ENCODE results near the gene TMC2.

The TMC2 gene

GRCh38 chr20:2626853-2627541 lies 90.6 kb downstream of the TMC2 start:
- DNase-seq = no peak

- no peak for DNase-seq
Observed at GRCh38 chr20:2631228-2631627, 94.9 kb downstream of the TMC2 start.

DNA sequence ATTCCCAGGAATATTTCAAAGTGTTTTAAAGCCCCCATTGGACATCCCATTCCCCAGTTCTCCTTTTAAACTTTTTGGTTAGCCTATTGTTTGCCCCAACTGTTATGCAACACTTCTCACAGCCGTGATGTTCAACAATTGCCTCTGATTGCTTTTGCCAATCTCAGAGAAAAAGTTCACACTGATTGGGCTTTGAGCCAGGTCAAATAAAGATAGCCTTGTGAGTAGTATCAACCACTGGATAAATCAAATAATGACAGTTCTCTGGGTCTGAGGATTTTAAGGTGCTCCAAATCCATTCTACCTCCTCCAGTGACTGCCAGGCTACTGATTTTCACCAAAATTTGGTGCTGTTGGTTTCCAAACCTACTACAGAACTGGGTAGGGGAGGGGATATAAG lies 97.0 kb downstream of the TMC2 start:
- DNase-seq = no peak

DNA sequence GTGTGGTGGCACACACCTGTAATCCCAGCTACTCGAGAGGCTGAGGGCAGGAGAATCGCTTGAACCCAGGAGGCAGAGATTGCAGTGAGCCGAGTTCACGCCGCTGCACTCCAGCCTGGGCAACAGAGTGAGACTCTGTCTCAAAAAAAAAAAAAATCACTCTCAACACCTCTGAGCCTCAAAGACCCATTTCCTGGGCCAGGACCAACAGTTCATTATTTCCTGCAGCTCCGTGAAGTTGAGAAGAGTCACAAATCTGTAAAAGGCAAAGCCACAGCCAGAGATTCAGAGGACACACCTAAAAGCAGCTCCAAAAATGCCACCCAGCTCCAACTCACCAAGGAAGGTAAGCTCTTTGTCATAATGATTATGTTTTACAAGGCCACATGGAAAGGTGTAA lies 100.9 kb downstream of the TMC2 start:
- DNase-seq = no peak

DNA sequence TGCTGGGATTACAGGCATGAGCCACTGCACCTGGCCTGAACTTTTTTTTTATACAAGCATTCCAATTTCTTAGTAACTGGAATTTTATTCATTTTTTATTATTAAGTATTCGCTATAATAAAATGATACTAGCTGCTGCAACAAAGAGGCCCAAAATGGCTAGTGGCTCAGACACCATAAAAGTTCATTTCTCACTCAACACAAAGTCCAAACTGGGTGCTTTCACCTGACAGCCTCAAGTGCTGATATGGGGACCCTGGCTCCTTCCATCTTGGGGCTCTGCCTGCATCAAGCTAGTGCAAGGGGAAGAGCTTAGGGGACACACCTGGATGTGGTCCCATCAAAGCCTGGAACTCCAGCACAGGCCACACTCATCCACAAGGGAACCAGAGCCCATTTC lies 103.9 kb downstream of the TMC2 start:
- DNase-seq = no peak

- DNase-seq = no peak
Observed at GRCh38 chr20:2640899-2641298, 104.5 kb downstream of the TMC2 start.

DNA sequence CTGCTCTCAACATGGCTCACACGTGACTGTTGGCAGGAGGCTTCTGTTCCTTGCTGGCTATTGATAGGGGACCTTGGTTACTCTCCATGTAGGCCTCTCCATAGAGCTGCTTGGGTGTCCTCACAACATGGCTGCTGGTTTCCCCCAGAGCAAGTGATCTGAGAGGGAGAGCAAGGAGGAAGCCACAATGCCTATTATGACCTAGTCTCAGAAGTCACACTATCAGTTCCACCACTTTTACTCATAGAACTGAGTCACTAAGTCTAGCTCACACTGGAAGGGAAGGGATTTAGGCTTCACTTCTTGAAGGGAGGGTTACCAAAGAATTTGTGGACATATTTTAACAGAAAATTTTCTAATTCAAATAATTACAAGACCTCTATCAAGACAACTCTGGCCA lies 107.3 kb downstream of the TMC2 start:
- no peak for DNase-seq

- peak; percentile 78 for DNase-seq
Observed at GRCh38 chr20:2651772-2652723, 115.7 kb downstream of the TMC2 start, which contains the start of gene NOP56. Gene NOP56 (plus strand): TSS chr20:2652632. CDS start chr20:2652661, 29 bp downstream.

GRCh38 chr20:2652724-2653555 lies 116.6 kb downstream of the TMC2 start:
- no peak for DNase-seq

- no peak for DNase-seq
Observed at GRCh38 chr20:2653556-2654383, 117.4 kb downstream of the TMC2 start.

- DNase-seq = no peak
Observed at GRCh38 chr20:2654384-2654822, 118.0 kb downstream of the TMC2 start.

DNA sequence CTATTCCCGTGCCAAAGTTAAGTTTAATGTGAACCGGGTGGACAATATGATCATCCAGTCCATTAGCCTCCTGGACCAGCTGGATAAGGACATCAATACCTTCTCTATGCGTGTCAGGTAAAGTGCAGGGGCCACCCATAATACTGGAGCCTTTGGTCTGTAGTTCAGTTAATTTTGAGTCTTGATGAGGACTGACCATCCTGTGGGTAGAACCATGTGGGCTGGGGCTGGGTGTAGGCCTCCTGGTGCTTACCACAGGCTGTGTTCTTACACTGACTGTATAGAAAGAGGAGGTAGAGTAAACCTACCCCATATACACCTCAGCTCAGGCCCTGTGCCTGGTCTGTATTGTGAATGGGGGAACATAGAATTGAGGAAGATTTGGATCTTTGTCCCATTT lies 118.5 kb downstream of the TMC2 start:
- no peak for DNase-seq

DNA sequence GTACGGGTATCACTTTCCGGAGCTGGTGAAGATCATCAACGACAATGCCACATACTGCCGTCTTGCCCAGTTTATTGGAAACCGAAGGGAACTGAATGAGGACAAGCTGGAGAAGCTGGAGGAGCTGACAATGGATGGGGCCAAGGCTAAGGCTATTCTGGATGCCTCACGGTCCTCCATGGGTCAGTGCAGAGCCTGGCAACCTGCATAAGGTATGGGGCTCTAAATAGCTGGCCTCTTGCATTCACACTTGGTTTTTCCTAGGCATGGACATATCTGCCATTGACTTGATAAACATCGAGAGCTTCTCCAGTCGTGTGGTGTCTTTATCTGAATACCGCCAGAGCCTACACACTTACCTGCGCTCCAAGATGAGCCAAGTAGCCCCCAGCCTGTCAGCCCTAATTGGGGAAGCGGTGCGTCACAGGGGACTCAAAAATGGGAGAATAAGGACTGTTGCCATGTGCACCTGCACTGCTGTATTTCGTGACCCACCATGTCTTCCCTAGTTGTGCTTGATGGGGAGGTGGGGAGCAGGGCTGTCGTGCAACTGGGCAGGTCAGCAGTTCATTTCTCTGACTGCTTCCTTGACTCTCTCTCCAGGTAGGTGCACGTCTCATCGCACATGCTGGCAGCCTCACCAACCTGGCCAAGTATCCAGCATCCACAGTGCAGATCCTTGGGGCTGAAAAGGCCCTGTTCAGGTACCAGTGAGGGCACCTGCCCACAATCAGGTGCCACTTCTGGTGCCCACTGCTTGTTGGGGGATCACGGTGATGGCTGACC lies 119.2 kb downstream of the TMC2 start:
- no peak for DNase-seq

- DNase-seq = no peak
Observed at GRCh38 chr20:2656471-2657117, 120.2 kb downstream of the TMC2 start.

DNA sequence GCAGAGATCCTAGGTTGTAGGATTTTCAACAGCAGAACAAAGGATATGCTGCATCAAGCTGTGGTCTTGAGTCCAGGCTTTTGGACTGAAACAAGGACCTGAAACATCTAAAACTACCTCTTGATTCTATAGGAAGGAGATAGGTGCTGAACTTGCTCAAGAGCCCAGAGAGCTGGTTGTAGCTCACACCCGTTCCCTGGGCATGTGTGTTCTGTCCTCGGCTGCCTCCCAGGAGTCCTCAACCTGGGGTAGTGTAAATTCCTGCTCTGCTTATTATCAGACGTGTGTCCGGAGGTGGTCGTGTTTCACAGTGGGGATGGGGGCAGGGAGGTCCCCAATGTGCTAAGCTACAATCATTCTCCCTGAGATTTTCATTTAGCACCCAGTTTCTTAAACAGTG lies 120.9 kb downstream of the TMC2 start:
- no peak for DNase-seq

DNA sequence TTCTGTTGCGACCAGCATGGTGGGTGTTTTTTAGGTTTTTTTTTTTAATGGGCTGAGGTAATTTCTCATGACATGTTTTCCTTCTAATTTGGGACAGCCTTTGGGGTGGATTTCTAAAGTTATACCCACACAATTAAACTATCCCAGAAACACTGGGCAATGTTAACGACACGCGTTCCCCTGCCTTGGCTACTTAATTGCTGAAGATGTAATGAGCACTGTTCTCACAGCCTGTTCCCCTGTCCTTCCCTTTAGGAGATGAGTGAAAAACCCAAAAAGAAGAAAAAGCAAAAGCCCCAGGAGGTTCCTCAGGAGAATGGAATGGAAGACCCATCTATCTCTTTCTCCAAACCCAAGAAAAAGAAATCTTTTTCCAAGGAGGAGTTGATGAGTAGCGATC lies 121.3 kb downstream of the TMC2 start:
- no peak for DNase-seq

DNA sequence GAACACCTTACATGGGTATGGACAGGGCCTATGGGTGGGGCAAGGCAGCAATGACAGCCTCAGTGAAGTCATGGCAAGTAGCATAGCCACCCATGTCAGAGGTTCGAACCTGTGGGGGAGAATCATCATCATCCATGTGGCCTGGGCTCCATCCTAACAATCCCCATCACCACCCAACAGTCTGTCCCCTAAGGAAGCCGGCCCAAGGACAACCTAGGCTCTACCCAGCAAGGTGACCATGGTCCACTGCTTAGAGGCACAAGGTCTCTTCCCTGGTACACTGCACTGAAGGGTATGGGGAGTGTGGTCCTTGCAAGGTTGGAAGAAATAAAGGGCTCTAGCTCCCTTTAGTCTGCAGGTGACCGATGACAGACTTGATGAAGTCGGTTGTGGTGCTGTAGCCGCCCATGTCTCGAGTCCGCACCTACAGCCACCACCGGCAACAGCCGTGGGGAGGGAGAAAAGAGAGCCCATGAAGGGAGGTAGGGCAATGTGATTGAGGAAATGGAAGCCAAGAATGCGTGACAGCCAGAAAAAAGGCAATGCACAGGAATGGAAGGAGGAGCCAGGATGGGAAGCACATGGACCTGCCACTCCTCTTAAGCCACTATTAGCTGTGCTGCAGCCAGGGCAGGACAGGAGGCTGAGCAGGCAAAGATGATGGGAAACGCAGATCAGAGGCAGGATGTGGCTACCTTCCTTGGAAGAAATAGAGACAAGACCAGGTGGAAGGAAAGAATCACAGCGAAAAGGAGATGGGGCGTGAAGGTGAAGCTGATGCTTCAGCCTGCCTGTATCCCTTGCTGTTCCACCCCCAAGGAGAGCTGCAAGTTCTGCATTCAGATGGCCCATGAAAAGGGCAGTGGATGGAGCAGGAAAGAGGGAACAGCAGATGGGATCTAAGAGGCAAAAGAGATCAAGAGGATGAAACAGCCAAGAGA lies 122.3 kb downstream of the TMC2 start:
- DNase-seq = no peak

DNA sequence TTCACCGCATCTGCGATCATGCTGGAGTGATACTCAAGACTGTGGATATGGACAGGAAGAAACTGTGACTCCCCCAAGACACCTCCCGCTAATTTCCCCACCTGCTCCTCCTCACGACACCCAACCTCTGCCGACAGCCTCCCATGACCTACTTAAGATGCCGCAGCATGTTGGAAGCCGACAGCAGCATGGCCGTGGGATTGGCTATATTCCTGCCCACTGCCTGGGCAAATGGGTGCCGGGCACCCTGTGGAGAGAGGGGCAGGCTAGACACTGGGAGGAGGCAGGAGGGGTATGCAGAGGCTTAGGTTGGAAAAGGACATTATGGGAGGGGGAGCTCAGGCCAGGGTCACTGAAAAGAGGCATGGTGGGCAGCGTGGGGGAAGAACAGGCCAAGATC lies 123.2 kb downstream of the TMC2 start:
- DNase-seq = no peak

DNA sequence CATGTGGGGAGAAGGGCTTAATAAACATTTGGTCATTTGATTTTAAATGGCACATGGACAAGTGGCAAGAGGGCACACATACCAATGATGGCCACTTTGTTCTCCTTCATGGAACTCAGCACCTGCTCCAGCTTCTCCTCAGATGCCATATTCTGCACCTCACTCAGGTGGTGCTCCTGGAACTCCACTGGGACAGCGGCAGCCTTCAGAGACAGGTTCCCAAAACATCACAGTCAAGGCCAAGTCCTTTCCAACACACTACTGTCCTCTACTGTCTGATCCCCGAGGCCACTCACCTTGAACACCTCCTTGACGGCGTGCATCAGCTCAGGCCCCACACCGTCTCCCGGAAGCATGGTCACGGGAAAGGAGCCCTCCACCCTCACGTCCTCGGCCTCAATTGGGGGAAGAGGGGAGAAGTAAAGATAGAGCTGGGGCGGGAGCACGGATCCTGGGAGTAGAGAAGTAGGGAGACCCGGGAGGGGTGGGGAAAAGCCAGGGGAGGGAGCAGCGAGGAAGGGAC lies 127.1 kb downstream of the TMC2 start:
- no peak for DNase-seq

Data from NCI-H446 treated with DMSO at 0.1 percent for 48 hours (cell line).